D721Med (cell line): Measurements from ENCODE around the gene GDF10.

Source experiments
- DNase-seq: peaks from one replicate; pipeline ENCODE4 v3.0.0; 2011; ENCODE audit warnings: low spot score; ENCODE audit not compliant: insufficient read length
- FAIRE-seq: peaks from 2 replicates; lab custom pipeline; 2011; peaks lifted over from hg19 to GRCh38; lab: Jason Lieb, UNC
- TF ChIP-seq, protein P1 (sequence below): IDR thresholded peaks from 2 replicates; pipeline ENCODE4 v1.5.1; 2012; ENCODE audit warnings: mild to moderate bottlenecking, control low read depth; ENCODE audit not compliant: insufficient read depth; ENCODE audit errors: missing control alignments

GDF10 gene

DNA sequence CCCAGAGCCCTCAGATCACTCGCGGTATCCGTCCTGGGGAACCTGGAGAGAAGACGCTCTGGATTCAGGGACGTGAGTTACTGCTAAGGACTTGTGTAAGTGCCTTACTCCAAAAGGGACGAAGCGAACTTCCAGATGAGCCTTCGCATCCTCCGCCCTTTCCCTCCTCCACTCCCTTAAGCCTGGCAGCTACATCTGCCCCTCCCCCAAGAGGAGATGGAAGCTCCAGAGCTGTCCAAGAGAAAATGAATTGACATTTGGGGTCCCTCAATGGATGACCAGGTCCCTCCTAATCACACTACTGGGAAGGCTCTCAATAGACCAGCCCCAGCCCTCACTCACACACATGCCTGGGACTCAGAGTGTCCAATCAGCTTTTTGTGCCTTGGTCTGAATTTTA, 31.3 kb upstream of the GDF10 start:
- TF ChIP-seq, protein P1, sequence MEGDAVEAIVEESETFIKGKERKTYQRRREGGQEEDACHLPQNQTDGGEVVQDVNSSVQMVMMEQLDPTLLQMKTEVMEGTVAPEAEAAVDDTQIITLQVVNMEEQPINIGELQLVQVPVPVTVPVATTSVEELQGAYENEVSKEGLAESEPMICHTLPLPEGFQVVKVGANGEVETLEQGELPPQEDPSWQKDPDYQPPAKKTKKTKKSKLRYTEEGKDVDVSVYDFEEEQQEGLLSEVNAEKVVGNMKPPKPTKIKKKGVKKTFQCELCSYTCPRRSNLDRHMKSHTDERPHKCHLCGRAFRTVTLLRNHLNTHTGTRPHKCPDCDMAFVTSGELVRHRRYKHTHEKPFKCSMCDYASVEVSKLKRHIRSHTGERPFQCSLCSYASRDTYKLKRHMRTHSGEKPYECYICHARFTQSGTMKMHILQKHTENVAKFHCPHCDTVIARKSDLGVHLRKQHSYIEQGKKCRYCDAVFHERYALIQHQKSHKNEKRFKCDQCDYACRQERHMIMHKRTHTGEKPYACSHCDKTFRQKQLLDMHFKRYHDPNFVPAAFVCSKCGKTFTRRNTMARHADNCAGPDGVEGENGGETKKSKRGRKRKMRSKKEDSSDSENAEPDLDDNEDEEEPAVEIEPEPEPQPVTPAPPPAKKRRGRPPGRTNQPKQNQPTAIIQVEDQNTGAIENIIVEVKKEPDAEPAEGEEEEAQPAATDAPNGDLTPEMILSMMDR, result no peak
- DNase-seq (no peak), FAIRE-seq (no peak)

DNA sequence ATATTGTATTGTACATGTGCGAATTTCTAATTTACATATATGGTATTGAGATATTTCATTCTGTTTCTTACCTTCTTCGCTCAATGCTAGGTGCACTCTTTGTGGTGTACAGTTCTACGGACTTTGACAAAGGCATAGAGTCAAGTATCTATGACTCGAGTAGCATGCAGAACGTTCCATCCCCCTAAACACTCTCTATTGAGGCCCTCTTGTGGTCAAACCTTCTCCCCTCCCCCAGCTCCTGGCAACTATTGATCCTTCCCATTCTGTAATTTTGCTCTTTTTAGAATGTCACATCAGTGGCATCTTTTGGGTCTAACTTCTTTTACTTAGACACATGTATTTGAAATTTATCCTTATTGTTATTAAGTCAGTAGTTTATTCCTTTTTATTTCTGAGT, 30.7 kb upstream of the GDF10 start:
- DNase-seq (no peak), FAIRE-seq (no peak)
- TF ChIP-seq, protein P1, result peak; percentile 37

DNA sequence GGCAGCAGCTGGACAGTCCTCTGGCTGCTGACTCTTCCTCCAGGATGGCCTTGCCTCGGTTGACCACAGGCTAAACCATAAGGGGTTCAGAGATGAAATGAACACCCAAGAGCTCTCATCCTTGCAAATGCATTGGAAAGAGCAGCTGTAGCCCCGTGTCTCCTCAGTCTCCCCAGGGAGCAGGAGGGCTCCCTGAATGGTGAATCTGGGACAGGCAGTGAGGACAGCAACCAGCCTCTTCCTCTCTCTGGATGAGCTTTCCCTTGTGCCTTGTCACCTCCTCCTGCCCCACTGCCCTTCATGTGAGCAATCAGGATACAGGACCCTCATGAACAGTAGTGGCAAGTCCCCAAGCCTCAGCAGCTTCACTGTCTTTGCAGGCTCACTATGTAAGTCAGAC, 23.9 kb upstream of the GDF10 start:
- TF ChIP-seq, protein P1, result no peak
- DNase-seq, result no peak
- no peak for FAIRE-seq

DNA sequence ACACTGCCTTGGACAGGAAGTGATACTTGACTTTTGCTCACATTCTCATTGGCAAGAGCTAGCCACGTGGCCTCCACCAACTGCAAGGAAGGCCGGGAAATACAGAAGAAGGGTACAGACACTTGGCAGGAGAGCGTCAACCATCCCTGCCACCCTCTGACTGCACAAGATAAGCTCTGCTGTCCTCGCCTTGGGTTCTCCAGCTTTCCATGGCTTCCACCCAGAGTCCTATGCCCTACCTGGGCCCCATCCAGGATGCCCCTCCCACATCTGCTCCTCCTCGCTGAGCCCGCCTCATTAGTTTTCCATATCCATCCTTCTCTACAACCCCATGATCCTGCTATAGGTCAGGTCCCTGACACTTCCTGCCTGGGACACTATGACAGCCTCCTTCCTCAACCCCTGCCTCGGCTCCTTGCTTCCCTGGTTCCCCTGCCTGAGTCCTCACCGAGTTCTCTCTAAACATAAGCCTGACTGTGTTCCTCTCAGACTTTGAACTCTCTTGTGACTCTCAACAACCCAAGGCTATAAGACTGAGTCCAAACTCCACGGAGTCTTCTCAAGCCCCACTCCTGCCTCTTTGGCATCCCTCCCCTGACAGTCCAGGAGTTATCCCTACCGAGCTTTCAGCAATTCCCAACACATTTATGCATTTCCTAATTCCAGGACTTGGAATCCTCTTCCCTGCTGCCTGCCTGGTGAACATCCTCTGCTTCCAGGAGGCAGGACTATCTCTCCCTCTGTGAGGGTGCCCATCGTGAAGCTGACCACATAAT, 23.2 kb upstream of the GDF10 start:
- no peak for DNase-seq
- TF ChIP-seq, protein P1, result no peak
- no peak for FAIRE-seq

DNA sequence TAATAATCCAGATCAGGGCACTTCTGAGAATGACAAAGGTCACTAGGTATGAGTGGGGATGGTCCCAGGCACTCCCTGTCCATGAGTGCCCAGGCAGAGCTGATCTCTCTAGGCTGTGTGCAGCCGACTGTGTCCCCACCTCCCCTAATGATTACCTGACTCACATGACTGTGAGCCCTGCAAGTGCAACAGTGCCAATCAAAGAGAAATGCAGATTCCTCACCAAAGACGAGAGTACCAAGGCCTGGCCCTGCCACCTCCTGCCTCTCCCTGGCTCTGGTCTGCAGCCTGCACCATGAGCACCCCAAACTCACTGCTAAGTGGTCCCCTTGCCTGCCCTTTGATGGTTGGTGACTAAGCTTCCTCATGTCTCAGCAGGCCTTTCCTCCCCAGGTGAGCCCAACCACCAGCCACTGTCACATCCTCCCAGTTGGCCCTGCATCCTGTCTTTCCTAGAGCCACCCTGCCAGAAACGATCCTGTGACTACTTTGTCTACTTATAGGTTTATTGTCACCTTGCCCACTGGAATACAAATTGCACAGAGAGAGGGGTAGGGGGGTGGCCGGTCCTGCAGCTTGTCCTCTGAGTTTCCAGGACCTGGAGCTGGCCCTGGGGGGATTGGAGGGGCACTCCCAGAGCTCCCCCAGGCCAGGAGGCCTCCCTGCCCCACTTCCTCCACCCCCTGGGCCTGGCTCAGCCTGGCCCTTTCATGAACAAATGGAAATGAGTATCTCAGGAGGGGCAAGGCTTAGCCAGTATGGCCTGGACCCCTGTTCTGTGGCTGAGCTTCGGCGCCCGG, 22.4 kb upstream of the GDF10 start:
- FAIRE-seq (no peak), DNase-seq (no peak)
- TF ChIP-seq, protein P1, result no peak

DNA sequence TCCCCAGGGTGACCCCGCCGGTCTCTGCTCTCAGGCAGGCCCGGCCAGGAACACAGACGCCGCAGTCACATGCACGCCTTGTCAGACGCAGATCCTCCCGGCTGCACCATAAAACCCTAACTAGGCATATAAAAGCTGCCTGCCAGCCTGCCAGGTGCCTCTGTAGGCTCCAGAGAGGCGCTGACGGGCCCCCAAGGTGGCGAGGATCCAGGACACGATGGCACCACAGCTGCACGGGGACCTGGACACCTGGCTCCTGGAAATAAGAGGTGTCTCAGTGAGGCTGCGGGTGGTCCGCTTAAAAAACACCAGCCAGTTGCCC, 21.9 kb upstream of the GDF10 start:
- DNase-seq, result no peak
- TF ChIP-seq, protein P1, result no peak
- no peak for FAIRE-seq

DNA sequence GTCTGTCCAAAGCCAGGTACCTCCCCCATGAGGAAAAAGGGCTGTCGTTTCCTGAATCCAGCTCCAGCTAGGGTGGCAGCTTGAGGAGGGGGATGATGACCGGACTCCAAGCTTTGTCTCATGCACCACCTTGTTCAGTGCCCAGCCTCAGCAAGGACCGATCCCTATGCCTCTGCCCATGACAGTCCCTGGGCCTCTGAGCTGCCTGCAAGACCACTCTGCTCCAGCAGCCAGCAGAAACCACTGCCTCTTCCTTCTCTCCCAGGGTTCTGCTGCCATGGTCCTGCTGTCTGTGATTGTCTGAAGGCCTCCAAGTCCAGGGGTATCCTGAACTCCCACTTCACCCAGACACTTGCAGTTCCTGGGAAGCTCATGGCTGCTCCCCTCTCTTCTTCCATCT, 21.3 kb upstream of the GDF10 start:
- TF ChIP-seq, protein P1, result no peak
- FAIRE-seq (no peak), DNase-seq (no peak)
